ENCODE results near the gene FETUB. TPM values are rescaled to one million over a fixed set of nuclear protein-coding genes. Genes with fewer than 3 reads are reported as not detected.

FETUB gene
- total RNA-seq, 1 experiment from 2014 or later: not detected

- H3K9me3 ChIP-seq: peaks cover 4% of the 10 kb centered on the region
- peaks cover 27% of the 10 kb centered on the region for H3K27me3 ChIP-seq
- no peak overlapping the region for H3K4me3 ChIP-seq
- H3K36me3 ChIP-seq: no peaks in the 10 kb centered on the region
- DNase-seq: no peak
Observed at GRCh38 chr3:186646841-186647240, 6.6 kb downstream of the FETUB start.

- no peaks in the 10 kb centered on the region for H3K9me3 ChIP-seq
- H3K4me3 ChIP-seq: no peak overlapping the region
- H3K27me3 ChIP-seq: peaks cover 20% of the 10 kb centered on the region
- no peaks in the 10 kb centered on the region for H3K36me3 ChIP-seq
- no peak for DNase-seq
Observed at GRCh38 chr3:186648851-186649250, 8.7 kb downstream of the FETUB start.

GRCh38 chr3:186651678-186652215 lies 11.5 kb downstream of the FETUB start:
- Histone ChIP-seq H3K36me3 (no peaks in the 10 kb centered on the region), H3K27me3 (peaks cover 13% of the 10 kb centered on the region), H3K4me3 (no peak overlapping the region), H3K9me3 (no peaks in the 10 kb centered on the region)
- DNase-seq: no peak

DNA sequence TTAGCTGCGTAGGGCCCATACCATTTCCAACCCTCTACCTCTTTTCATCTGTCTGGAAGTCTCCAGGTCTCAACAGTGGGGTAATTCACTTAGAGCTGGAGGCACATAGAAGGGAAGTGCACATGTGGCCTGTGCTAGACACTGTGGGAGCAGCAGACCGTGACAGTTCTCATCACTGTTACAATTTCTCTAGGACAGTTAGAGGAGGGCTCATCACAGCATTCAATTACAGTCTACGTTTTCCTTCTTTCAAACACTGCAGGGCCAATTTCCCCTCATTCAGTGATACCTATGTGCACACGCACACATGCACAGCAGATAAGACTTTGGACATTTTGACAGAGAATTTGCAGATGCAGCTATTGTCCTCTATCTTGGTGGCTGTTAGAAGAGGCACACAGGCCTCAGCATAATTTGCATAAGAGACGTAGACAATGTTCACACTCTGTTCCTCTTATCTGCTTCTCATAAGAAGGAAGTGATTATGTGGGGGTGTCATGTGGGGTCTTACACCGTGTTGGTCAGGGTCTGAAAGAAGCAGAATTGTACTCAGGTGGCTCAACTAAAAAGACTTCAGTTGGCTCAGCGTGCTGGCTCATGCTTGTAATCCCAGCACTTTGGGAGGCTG lies 13.0 kb downstream of the FETUB start:
- no peak overlapping the region for H3K4me3 ChIP-seq
- no peaks in the 10 kb centered on the region for H3K36me3 ChIP-seq
- peaks cover 12% of the 10 kb centered on the region for H3K27me3 ChIP-seq
- DNase-seq: no peak
- 0 out of 2 replicates have a peak, but pooled peaks cover 2% of the 10 kb centered on the region for H3K9me3 ChIP-seq

GRCh38 chr3:186653984-186654383 lies 13.8 kb downstream of the FETUB start:
- no peak overlapping the region for H3K4me3 ChIP-seq
- peak; percentile 13 for DNase-seq
- no peaks in the 10 kb centered on the region for H3K36me3 ChIP-seq
- peaks cover 11% of the 10 kb centered on the region for H3K27me3 ChIP-seq
- 0 out of 2 replicates have a peak, but pooled peaks cover 2% of the 10 kb centered on the region for H3K9me3 ChIP-seq

GRCh38 chr3:186663361-186664118 lies 23.3 kb downstream of the FETUB start:
- no peaks in the 10 kb centered on the region for H3K9me3 ChIP-seq
- no peak overlapping the region for H3K4me3 ChIP-seq
- peaks cover 17% of the 10 kb centered on the region for H3K27me3 ChIP-seq
- no peak for DNase-seq
- no peaks in the 10 kb centered on the region for H3K36me3 ChIP-seq

DNA sequence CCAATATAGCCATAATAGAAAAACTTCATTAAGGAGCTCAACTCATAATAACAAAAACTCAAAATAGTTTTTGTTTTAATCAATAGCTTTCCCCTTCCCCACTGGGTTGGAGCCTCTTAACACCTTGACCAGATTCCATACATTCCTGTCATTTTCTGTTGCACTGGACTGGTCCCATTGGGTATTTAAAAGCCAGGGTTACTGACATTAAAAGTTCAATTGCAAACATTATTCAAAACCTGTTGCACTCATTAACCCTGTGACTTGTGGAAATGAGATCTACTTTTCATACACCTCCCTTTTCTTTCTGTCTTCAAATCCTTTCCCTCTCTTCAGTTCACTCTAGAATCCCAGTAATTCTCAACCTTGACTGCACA lies 23.9 kb downstream of the FETUB start:
- Histone ChIP-seq H3K27me3 (peaks cover 17% of the 10 kb centered on the region), H3K9me3 (no peaks in the 10 kb centered on the region), H3K36me3 (no peaks in the 10 kb centered on the region), H3K4me3 (no peak overlapping the region)
- DNase-seq: no peak

- Histone ChIP-seq H3K27me3 (peaks cover 17% of the 10 kb centered on the region), H3K4me3 (no peak overlapping the region), H3K36me3 (no peaks in the 10 kb centered on the region), H3K9me3 (no peaks in the 10 kb centered on the region)
- no peak for DNase-seq
Observed at GRCh38 chr3:186664506-186664905, 24.3 kb downstream of the FETUB start.

GRCh38 chr3:186665625-186666188 lies 25.5 kb downstream of the FETUB start, which contains the start of gene HRG:
TSS of gene HRG (plus strand) at chr3:186666014. CDS start at chr3:186666032, 18 bp downstream.
- no peaks in the 10 kb centered on the region for H3K9me3 ChIP-seq
- H3K27me3 ChIP-seq: peaks cover 21% of the 10 kb centered on the region
- no peaks in the 10 kb centered on the region for H3K36me3 ChIP-seq
- H3K4me3 ChIP-seq: no peak within 1 kb of the TSS
- DNase-seq: no peak

GRCh38 chr3:186668426-186668825 lies 28.2 kb downstream of the FETUB start:
- Histone ChIP-seq H3K36me3 (no peaks in the 10 kb centered on the region), H3K27me3 (peaks cover 41% of the 10 kb centered on the region), H3K4me3 (no peak overlapping the region), H3K9me3 (no peaks in the 10 kb centered on the region)
- DNase-seq: no peak

DNA sequence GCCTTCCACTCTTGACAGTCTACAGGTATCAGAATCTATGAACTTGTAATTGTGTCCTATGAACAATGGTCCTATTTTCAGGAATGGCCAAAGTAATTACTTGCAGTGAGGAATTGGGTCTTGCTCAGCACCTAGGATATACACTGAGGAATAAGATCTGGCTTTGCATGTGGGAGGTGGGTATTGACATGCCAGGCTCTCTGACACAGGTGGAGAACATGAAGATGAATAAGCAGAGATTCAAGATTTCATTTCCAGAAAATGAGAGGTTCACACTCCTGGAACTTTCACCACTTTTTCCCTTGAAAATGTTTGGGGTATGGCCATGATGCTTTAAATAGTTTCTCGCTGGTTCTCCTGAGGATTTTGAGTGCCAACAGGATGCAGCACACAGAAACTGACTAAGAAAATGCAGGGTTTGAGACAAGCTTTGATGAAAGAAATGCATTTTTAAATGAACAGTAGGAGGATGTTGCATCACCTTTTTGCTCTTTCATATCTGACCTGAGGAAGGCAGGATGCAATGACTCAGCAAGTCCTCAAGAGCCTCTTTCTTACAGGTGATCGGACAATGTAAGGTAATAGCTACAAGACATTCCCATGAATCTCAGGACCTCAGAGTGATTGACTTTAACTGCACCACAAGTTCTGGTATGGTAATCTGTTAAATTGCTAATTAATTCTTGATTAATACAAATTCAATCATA lies 29.3 kb downstream of the FETUB start:
- no peak for DNase-seq
- H3K36me3 ChIP-seq: no peaks in the 10 kb centered on the region
- H3K9me3 ChIP-seq: no peaks in the 10 kb centered on the region
- H3K4me3 ChIP-seq: no peak overlapping the region
- H3K27me3 ChIP-seq: peaks cover 44% of the 10 kb centered on the region

- Histone ChIP-seq H3K4me3 (no peak overlapping the region), H3K9me3 (no peaks in the 10 kb centered on the region), H3K36me3 (no peaks in the 10 kb centered on the region), H3K27me3 (peaks cover 51% of the 10 kb centered on the region)
- DNase-seq: no peak
Observed at GRCh38 chr3:186670155-186670554, 30.0 kb downstream of the FETUB start.

- no peaks in the 10 kb centered on the region for H3K9me3 ChIP-seq
- DNase-seq: no peak
- peaks cover 50% of the 10 kb centered on the region for H3K27me3 ChIP-seq
- H3K4me3 ChIP-seq: no peak overlapping the region
- no peaks in the 10 kb centered on the region for H3K36me3 ChIP-seq
Observed at GRCh38 chr3:186671051-186671450, 30.9 kb downstream of the FETUB start.

GRCh38 chr3:186678604-186679003 lies 38.4 kb downstream of the FETUB start:
- Histone ChIP-seq H3K27me3 (peaks cover 67% of the 10 kb centered on the region), H3K9me3 (no peaks in the 10 kb centered on the region), H3K4me3 (no peak overlapping the region), H3K36me3 (no peaks in the 10 kb centered on the region)
- DNase-seq: no peak

- no peak for DNase-seq
- Histone ChIP-seq H3K27me3 (peaks cover 61% of the 10 kb centered on the region), H3K9me3 (no peaks in the 10 kb centered on the region), H3K4me3 (no peak overlapping the region), H3K36me3 (no peaks in the 10 kb centered on the region)
Observed at GRCh38 chr3:186679151-186679550, 39.0 kb downstream of the FETUB start.

DNA sequence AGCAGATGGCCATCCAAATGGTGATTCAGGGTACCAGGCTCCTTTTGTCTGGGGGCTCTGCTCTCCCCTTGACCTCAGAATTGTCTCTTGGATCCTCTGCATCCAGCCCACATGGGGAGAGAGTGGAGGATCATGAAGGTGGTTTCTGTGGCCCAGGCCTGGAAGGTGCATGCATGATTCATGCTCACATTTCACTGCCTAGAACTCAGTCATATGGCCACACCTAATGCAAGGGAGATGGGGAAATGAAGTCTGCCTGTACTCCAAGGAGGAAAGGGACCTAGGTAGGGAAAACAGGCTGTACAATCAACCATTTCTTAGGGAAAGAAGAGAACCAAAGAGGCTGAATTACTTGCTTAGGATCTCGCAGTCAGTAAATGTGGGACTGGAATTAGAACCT lies 40.7 kb downstream of the FETUB start:
- no peak for DNase-seq

GRCh38 chr3:186682812-186683211 lies 42.6 kb downstream of the FETUB start:
- Histone ChIP-seq H3K9me3 (0 out of 2 replicates have a peak, but pooled peaks cover 3% of the 10 kb centered on the region), H3K27me3 (peaks cover 39% of the 10 kb centered on the region), H3K36me3 (no peaks in the 10 kb centered on the region), H3K4me3 (no peak overlapping the region)
- DNase-seq: no peak

More for the DNA sequence above, 40.7 kb downstream of the FETUB start:
- H3K36me3 ChIP-seq: no peaks in the 10 kb centered on the region
- 0 out of 2 replicates have a peak, but pooled peaks cover 3% of the 10 kb centered on the region for H3K9me3 ChIP-seq
- peaks cover 47% of the 10 kb centered on the region for H3K27me3 ChIP-seq
- no peak overlapping the region for H3K4me3 ChIP-seq

Data from MG63 (cell line).